ENCODE data around the gene NPAS3.

NPAS3 gene

GRCh38 chr14:33836900-33837577 lies 898.4 kb downstream of the NPAS3 start:
- peak overlapping the region; percentile 68; the same call in 1 of the 2 replicates for H3K27ac ChIP-seq
- no peak for TF ChIP-seq CTCF (conservative IDR thresholded peaks at IDR 0.05)

- peak overlapping the region; percentile 68 for H3K27ac ChIP-seq
Measured at GRCh38 chr14:33837943-33838683, 899.4 kb downstream of the NPAS3 start.

GRCh38 chr14:33839193-33840076 lies 900.8 kb downstream of the NPAS3 start:
- peak overlapping the region; percentile 68 for H3K27ac ChIP-seq
- TF ChIP-seq CTCF (conservative IDR thresholded peaks at IDR 0.05), result peak; percentile 84

More at GRCh38 chr14:33837943-33838683, 899.4 kb downstream of the NPAS3 start:
- no peak for TF ChIP-seq CTCF (conservative IDR thresholded peaks at IDR 0.05)

GRCh38 chr14:33840797-33841196 lies 902.1 kb downstream of the NPAS3 start:
- no peak for TF ChIP-seq CTCF (conservative IDR thresholded peaks at IDR 0.05)
- H3K27ac ChIP-seq, result no peak overlapping the region

GRCh38 chr14:33842299-33842698 lies 903.6 kb downstream of the NPAS3 start:
- H3K27ac ChIP-seq, result no peak overlapping the region
- no peak for TF ChIP-seq CTCF (conservative IDR thresholded peaks at IDR 0.05)

GRCh38 chr14:33844118-33844517 lies 905.4 kb downstream of the NPAS3 start:
- no peak overlapping the region for H3K27ac ChIP-seq
- no peak for TF ChIP-seq CTCF (conservative IDR thresholded peaks at IDR 0.05)

Data from VCaP (cell line).